ENCODE results near the gene AP1B1. TPM values are rescaled to one million over a fixed set of nuclear protein-coding genes. Genes with fewer than 3 reads are reported as not detected.

AP1B1 gene
- total RNA-seq, 1 experiment from 2014 or later: 101 TPM

DNA sequence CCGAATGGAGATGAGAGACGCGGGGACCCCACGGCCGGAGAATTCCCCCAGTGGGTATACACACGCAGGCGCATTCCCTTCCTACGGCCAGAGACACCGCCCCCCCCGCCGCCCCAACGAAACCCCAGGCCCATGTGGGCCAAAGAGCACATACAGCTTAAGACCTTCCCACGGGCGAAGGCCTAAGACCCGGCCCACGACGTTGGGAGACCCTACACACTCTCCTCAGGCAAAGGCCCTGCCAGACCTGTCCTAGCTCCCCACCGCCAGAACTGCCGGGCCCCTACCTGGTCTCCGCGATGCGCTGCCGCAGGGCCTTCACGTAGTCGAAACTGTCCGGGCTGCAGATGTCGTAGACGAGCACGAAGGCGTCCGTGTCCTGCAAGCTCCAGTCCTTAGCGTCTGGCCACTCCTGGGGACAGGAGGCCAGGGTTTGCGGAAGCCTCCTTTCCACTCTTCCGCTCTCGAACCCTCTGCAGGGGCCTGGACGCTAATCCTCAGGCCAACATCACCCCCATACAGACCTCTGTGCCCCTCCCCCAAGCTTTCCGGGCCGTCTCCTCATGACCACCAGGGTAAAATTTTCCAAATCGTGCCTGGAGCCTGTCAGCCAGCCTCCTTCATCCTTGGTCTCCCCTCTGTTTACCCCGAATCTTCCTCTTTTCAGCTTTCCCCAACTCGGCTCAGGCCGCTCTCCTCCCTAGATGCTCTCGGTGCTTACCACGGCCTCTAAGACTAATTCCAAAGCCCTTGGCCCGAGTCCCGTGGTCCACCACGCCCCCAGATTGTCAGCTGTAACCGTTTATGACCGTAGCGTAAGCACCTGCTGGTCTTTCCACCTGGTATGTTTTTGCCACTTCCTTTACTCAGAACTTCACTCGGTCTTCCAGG, 74.5 kb downstream of the AP1B1 start:
- Mint-ChIP-seq H3K9me3 (ENCODE audit: unreplicated experiment) (no peaks in the 10 kb centered on the region), H3K27ac (ENCODE audit: unreplicated experiment) (no peak overlapping the region), H3K4me1 (ENCODE audit: low read depth, unreplicated experiment) (peaks cover 12% of the 10 kb centered on the region), H3K4me3 (ENCODE audit: unreplicated experiment) (peak overlapping the region; percentile 62), H3K27me3 (ENCODE audit: insufficient read depth, unreplicated experiment) (peaks cover 12% of the 10 kb centered on the region), H3K36me3 (ENCODE audit: insufficient read depth, unreplicated experiment) (peaks cover 14% of the 10 kb centered on the region)
- peaks cover 35% of the 10 kb centered on the region for H3K4me1 ChIP-seq
- intact Hi-C loops (cut with micrococcal nuclease; ENCODE audit: unreplicated experiment): no loop called here
- no peaks in the 10 kb centered on the region for H3K9me3 ChIP-seq
- H3K27me3 ChIP-seq (replicated peaks; ENCODE audit: control insufficient read depth, insufficient read depth, low read length): no peaks in the 10 kb centered on the region; the same call in none of the 2 replicates
- peak; percentile 34 to 35 for DNase-seq
- ChIA-PET CTCF (no interaction called here), POLR2A (no interaction called here)
- BruUV-seq (replicated peaks): no TSS peak
- TF ChIP-seq CTCF (IDR thresholded peaks at IDR 0.05; ENCODE audit: insufficient read depth in 1 of 2, low read depth in 1 of 2, low read length in 1 of 2, severe bottlenecking in 1 of 2, unreplicated experiment in 1 of 2): no peak
- peak overlapping the region; percentile 36; the same call in 1 of the 2 replicates for H3K4me3 ChIP-seq (ENCODE audit: low read depth, low read length)
- 0 out of 2 replicates have a peak, but pooled peaks cover 1% of the 10 kb centered on the region for H3K36me3 ChIP-seq (ENCODE audit: control insufficient read depth, insufficient read depth, low read length)

GRCh38 chr22:29313126-29313575, 75.2 kb downstream of the AP1B1 start:
- H3K4me3 ChIP-seq (ENCODE audit: low read depth, low read length): no peak overlapping the region
- ChIA-PET POLR2A (no interaction called here), CTCF (no interaction called here)
- no peak for DNase-seq
- intact Hi-C loops (cut with micrococcal nuclease; ENCODE audit: unreplicated experiment): no loop called here
- peaks cover 14% of the 10 kb centered on the region for H3K36me3 Mint-ChIP-seq (ENCODE audit: insufficient read depth, unreplicated experiment)
- no peaks in the 10 kb centered on the region for H3K9me3 ChIP-seq
- peaks cover 12% of the 10 kb centered on the region for H3K4me1 Mint-ChIP-seq (ENCODE audit: low read depth, unreplicated experiment)
- peaks cover 36% of the 10 kb centered on the region for H3K4me1 ChIP-seq
- H3K9me3 Mint-ChIP-seq (ENCODE audit: unreplicated experiment): no peaks in the 10 kb centered on the region
- peaks cover 12% of the 10 kb centered on the region for H3K27me3 Mint-ChIP-seq (ENCODE audit: insufficient read depth, unreplicated experiment)
- H3K27ac Mint-ChIP-seq (ENCODE audit: unreplicated experiment): no peak overlapping the region
- TF ChIP-seq CTCF (IDR thresholded peaks at IDR 0.05; ENCODE audit: insufficient read depth in 1 of 2, low read depth in 1 of 2, low read length in 1 of 2, severe bottlenecking in 1 of 2, unreplicated experiment in 1 of 2): peak in 1 of 2 experiments; percentile 43
- H3K36me3 ChIP-seq (ENCODE audit: control insufficient read depth, insufficient read depth, low read length): 0 out of 2 replicates have a peak, but pooled peaks cover 1% of the 10 kb centered on the region
- BruUV-seq (replicated peaks): no TSS peak
- H3K4me3 Mint-ChIP-seq (ENCODE audit: unreplicated experiment): no peak overlapping the region
- no peaks in the 10 kb centered on the region; the same call in none of the 2 replicates for H3K27me3 ChIP-seq (replicated peaks; ENCODE audit: control insufficient read depth, insufficient read depth, low read length)

DNA sequence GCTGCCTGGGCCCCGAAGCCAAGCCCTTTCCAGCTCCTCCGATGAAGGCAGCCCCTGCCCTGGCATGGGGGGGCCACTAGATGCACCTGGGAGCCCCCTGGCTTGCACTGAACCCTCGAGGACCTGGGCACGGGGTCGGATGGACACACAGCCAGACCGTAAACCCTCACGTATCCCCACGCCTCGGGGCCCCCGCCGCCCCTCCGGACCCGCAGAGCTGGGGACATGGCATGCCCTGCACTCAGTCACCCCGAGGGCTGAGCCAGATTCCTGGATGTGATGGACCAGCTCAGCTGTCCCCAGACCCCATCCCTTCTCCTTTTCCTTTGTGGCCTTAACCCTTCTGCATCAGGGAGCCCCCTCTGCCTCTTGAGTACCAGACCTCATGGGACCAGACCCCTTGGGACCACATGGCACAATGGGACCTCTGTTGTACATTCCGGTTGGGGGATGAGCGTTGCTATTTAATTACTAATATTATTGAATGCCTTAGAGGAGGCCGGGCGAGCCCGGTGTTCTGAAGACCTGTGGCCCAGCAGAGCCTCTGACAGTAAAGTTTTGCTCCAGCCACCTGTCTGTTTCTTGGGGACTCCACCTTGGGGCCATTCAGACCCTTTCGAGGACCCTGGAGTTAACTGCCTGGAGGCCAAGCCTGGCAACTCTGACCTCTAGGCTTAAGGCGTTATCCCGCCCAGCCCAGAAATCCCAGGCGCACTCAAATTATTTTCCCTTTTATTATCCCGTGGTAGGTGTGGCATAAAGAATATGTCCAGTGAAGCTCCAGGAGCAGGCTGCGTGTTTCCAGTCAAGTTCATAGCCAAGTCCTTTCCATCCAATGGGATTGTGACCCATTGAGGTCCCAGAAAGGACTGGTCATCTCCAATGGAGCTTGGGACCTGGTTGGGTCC, 75.9 kb downstream of the AP1B1 start:
- ChIA-PET CTCF (no interaction called here), POLR2A (no interaction called here)
- Mint-ChIP-seq H3K27me3 (ENCODE audit: insufficient read depth, unreplicated experiment) (peaks cover 12% of the 10 kb centered on the region), H3K36me3 (ENCODE audit: insufficient read depth, unreplicated experiment) (peaks cover 14% of the 10 kb centered on the region), H3K27ac (ENCODE audit: unreplicated experiment) (no peak overlapping the region), H3K4me1 (ENCODE audit: low read depth, unreplicated experiment) (peaks cover 12% of the 10 kb centered on the region), H3K9me3 (ENCODE audit: unreplicated experiment) (no peaks in the 10 kb centered on the region), H3K4me3 (ENCODE audit: unreplicated experiment) (no peak overlapping the region)
- Histone ChIP-seq H3K36me3 (ENCODE audit: control insufficient read depth, insufficient read depth, low read length) (0 out of 2 replicates have a peak, but pooled peaks cover 1% of the 10 kb centered on the region), H3K4me3 (ENCODE audit: low read depth, low read length) (no peak overlapping the region), H3K4me1 (peaks cover 36% of the 10 kb centered on the region), H3K9me3 (no peaks in the 10 kb centered on the region), H3K27me3 (replicated peaks; ENCODE audit: control insufficient read depth, insufficient read depth, low read length) (no peaks in the 10 kb centered on the region; the same call in none of the 2 replicates)
- DNase-seq: peak in 1 of 2 experiments; percentile 23
- no TSS peak for BruUV-seq (replicated peaks)
- intact Hi-C loops (cut with micrococcal nuclease; ENCODE audit: unreplicated experiment): no loop called here
- TF ChIP-seq CTCF (IDR thresholded peaks at IDR 0.05; ENCODE audit: insufficient read depth in 1 of 2, low read depth in 1 of 2, low read length in 1 of 2, severe bottlenecking in 1 of 2, unreplicated experiment in 1 of 2): no peak
